GM12892 (cell line): Measurements from ENCODE around the gene ADORA2A.

Experiments used
- DNase-seq: peaks from one replicate; pipeline ENCODE4 v3.0.0; 2011; ENCODE audit not compliant: insufficient read length
- FAIRE-seq: peaks from 2 replicates; lab custom pipeline; 2011; peaks lifted over from hg19 to GRCh38; lab: Jason Lieb, UNC
- POLR2A ChIP-seq: IDR thresholded peaks from 2 replicates; pipeline ENCODE4 v1.6.1; 2011; ENCODE audit warnings: low read depth, low read length, control low read depth
- POLR2AphosphoS5 ChIP-seq: IDR thresholded peaks from 2 replicates; pipeline ENCODE4 v1.6.1; 2011; ENCODE audit warnings: low read depth, low read length, control low read depth
- TAF1 ChIP-seq: IDR thresholded peaks from 2 replicates; pipeline ENCODE4 v1.6.1; 2011; ENCODE audit warnings: low read depth, mild to moderate bottlenecking, control low read depth, low read length, borderline replicate concordance

Gene ADORA2A

DNA sequence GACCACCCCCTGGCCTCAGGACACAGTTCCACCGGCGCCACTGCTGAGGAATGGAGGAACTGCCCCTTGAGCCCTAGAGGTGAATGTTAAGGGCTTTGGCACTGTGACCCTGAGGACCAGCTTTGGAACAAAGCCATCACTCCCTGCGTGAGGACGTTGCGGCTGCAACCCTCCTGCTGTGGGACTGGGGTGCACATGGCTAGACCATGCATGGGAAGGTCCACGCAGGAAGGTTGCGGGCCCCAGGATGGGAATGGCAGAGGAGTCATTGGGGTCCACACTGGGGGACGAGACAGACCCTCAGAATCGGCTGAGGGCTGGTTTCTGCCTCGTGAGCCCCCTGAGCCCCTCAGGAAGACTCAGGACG lies 6.4 kb upstream of the ADORA2A start:
- TF ChIP-seq TAF1 (no peak), POLR2A (no peak), POLR2AphosphoS5 (no peak)
- FAIRE-seq (peak; percentile 14), DNase-seq (no peak)

DNA sequence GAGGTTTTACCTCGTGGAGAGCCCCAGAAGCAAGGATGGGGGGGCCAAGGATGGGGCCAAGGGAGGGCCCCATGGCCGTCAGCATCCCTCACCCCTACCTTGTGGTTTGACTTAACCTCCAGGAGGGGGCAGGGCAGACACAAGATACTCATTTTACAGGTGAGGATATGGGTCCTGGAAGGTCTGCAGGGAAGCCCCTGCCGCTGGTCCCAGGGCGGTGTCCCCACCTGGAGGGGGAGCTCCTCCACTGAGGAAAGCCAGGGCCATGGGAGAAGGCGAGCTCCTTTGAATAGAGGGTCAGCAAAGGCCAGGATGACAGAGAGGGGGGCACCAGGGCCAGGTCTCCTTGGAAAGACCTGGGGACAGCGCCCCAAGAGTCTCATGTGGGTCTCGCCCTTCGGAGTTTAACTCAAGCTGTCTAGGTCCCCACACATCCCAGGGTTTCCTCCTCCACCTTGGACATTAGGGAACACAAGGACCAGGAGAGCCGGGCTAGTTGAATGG lies 5.9 kb upstream of the ADORA2A start:
- DNase-seq (peak; percentile 64), FAIRE-seq (peak; percentile 82)
- no peak for TF ChIP-seq POLR2A
- TF ChIP-seq TAF1 = no peak
- no peak for TF ChIP-seq POLR2AphosphoS5

DNA sequence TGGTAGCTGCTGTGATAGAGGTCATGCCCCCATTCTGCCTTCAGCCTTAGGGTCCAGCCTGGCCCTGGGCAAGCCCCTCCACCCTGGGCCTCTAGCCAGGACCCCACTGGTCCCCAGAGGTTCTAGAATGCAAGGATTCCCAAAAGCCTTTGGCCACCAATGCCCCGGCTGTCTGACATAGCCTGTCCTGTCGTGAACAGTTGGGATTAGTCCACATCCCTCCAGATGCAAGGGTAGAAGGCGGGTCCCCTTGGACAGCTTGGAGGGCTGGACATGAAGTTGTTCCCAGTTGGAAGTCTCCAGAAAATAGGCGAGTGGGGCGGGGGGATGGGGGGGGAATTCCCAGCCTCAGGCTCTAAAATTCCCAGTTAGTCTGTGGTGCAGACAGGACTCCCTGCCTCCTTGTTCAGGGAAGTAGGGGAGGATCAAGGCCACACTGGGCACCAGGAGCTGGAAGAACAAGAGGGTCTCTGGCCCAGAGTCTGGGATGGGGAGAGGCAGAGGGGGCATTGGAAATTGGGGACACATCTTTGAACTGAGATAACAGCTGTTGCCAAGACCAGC lies 5.2 kb upstream of the ADORA2A start:
- DNase-seq = no peak
- FAIRE-seq = no peak
- TF ChIP-seq TAF1 = no peak
- no peak for TF ChIP-seq POLR2AphosphoS5
- TF ChIP-seq POLR2A = no peak

DNA sequence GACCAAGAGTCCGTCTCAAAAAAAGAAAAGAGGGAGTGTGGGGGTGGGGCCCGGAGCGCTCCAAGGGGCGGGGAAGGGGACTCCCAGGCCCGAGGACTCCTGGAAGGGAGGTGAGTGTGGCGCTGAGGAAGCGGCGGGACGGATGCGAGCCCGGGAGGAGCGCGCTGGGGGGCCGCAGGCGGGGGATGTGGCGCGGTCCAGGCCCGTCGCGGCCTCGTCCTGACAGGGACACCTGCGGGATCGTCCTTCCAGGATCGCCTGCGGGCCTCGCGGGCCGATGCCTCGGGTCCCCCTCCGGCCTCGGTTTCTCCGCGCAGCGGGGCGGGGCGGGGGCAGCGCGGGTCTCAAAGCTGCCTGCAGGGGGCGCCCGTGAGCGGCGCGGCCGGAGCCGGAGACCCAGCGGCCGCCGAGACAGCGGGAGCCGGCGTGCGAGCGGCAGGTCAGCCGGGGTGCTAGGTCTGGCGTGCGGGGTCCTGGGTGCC lies 3.8 kb upstream of the ADORA2A start:
- FAIRE-seq (peak; percentile 91), DNase-seq (peak; percentile 95)
- TF ChIP-seq POLR2AphosphoS5 (no peak), POLR2A (no peak), TAF1 (no peak)

DNA sequence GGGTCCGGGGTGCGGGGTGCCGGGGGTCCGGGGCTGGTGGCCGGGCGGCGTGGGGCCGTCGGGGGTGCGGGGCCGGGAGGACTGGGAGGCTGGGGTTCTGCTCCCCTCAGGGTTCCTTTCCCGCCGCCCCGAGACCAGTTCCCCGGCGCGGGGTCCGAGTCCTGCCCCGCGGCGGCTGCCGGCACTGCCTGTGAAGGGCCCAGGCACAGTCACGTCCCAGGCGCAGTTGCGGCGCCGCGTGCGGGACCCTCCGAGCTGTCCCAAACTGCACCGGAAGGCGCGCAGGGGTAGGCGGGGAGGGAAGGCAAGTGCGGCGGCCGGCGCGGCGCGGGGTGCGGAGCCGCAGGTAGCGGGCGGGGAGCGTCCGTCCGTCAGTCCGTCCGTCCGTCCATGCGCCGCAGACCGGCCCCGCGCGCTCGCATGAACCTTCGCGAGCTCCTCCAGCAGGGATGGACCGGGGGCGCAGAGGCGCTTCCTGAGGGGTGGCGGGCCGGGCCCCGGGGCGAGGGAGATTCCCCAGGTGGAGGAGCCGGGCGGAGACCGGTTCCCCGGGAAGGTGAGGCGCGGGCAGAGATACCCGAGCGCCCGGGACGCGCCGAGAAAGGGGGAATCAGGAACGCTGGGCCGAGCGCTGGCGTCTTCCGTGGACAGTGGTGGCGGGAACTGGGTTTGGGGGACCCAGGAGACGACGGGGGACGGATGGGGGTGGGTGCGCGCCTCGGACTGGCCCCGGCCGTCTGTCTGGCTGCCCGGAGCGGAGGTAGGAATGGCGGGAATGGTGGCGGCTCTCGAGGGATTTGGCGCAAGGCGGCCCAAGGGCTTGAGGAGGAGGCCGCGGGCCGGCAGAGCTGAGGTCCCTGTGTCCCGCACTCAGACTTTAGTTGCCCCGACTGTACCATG lies 3.1 kb upstream of the ADORA2A start:
- no peak for TF ChIP-seq POLR2AphosphoS5
- FAIRE-seq (peak; percentile 77), DNase-seq (peak; percentile 54)

DNA sequence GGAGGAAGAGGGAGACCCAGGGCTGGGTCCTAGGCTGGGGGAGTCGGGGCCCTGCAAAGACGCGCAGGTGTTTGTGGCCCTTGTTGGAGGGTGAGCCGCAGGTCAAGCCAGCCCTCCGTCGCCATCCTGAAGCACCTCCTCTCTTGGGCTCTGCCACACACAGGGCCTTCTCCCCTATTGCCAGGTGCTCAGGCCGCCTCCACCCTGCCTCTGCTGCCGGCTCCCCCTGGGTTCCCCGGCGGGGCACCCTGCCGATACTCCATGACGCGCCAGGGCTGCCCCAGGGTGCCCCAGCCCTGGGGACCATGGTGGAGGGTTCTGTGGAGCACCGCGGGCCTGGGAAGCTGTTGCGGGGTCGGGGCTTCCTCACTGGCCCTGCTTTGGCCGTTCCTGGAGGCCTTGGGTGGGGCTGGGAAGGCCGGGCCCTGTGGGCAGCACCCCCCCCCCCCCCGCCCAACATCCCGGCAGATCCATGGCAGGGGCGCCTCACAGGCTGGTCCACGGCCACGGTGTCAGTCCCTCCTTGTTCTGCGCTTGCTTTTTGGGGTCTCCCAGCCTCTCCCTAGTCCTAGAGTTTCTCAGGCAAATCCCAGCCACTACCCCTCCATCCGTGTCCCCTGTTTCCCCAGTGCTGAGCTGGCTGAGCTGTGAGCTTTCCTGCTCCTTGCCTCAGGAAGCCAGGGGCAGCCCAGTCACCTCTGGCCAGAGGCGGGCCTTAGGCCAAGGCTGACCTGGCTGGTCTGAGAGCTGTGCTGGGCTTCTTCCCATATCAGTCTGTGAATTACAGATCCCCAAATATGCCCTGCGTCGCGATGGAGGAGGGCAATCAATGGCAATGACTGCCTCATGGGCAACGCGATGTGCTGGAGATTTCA lies 2.3 kb upstream of the ADORA2A start:
- FAIRE-seq (no peak), DNase-seq (no peak)
- TF ChIP-seq POLR2A (no peak), POLR2AphosphoS5 (no peak), TAF1 (no peak)

DNA sequence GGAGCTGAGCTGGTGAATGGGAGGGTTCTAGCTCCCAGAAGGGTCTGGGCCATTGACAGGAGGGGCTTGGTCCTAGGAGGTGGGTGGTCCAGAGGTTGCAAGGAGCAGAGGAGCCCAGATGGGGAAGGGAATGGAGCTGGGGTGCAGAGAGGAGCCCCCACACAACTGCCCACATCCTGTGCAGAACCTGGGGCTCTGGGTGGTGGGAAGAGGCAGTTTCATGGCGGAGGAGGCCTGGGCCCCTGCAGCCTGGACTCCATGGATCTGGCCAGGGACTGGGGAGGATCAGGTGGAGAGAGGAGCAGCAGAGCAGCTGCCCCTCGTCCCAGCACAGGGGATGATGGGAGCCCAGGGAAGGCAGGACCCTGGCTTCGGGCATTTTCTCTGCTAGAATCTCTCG lies 963 bp upstream of the ADORA2A start:
- TF ChIP-seq TAF1 (no peak), POLR2AphosphoS5 (no peak), POLR2A (no peak)
- DNase-seq (no peak), FAIRE-seq (peak; percentile 62)

DNA sequence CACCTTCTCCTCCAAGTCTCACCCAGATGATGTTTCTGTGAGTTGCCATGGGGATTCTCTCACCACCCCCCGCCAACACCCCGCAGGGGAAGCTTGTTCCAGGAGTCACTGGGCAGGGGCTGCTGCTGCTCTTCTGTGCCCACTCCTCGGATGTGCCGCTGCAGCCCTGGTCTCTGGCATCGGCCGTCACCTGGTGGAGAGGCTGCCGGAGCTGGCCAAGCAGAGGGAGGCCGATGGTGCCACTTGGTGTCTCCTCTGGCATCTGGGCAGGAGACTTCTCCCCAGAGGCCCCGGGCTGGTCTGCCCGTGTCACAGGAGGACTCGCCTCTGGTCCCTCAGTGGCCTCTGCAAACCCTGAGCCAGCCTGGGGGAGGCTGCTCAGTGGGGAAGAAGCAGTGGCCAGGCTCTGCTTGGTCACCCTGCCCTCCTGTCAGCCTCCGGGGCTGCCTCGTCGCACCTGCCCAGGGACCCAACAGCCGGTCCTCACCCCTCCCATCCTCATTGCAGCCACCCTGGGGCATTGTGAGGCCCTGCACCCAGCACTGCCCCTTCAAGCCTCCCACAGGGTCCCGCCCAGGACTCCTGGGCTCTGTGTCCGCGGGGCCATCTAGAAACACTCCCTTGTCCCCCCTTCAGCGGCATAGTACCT lies 424 bp upstream of the ADORA2A start:
- no peak for DNase-seq
- TF ChIP-seq POLR2A (no peak; the same call in 1 of the 2 replicates), POLR2AphosphoS5 (no peak), TAF1 (no peak)
- FAIRE-seq = no peak

DNA sequence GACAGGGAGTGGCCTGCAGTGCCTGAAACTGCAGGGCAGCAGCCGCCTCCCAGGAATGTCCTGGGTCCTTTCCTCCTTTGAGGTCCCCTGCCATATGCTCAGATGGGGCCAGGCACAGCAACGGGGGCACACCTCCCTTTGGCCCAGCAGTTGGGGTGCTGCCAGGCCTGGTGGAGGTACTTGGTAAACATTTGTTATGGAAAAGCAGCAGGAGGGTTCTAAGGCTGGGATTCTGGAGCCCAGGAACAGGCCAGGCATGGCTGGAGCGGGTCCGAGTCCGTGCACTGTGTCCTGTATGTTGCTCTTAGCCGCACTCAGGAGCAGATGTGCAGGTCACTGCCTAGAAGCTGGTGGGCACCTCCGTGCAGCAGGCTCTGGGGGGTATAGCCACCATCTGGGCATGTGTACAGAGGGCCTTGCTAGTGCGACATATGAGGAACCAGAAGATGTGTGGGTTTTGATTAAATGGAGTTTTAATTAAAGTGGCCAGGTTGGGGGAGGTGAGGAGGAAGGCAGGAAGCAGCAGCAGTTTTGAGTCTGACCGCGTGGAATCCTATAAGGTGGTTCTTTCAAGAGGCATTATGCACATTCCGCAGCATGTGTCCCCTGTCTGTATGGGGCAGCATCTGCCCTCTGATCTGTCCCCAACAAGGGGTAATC lies 1.5 kb downstream of the ADORA2A start:
- FAIRE-seq = peak; percentile 54
- TF ChIP-seq TAF1 = no peak
- TF ChIP-seq POLR2AphosphoS5 = no peak
- no peak for TF ChIP-seq POLR2A

DNA sequence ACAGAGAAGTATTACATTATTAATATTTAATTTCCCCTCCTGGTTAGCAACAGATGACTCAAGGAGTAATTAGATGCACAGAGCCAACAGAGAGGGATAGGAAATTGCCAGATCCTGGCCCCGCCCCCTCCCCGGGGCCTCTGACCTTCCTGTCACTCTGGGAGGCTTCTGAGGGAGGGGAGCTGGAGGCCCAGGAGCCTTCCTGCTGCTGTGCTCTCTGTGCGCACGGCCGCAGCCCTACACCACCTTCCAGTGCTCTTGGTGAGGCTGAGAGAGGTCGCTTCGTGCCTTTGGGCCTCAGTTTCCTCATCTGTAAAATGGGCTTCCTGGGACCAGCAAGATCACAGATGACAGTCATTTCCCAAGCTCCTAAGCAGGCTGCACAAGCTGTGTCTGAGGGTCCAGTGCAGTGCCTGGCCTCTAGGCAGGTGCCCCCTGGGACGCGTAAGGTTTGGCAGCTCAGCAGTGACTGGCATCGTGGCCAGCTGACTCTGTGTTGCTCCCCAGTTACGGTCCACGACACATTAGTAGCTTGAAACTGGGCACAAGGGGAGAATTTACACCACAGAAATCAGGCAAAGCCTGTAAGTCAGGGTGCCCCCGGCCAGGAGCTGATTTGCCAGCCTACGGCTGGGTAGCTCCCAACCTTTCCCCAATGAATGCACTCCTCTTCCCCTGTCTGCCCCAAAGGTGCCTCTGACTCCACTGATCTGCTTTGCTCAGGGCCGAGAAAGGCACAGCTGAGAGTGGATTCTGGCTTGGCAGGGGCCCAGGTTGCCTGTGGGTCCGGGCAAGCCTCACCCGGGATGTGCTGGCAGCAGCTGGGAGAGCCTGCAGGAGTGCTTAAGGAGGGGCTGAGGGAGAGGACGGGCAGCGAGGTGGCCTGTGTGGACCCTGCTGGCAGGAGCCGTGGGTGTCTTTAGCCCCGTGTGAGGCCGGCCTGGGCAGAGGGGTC lies 2.3 kb downstream of the ADORA2A start:
- no peak for FAIRE-seq
- no peak for TF ChIP-seq TAF1
- no peak for TF ChIP-seq POLR2AphosphoS5
- no peak for TF ChIP-seq POLR2A
- no peak for DNase-seq

More for the DNA sequence above, 1.5 kb downstream of the ADORA2A start:
- DNase-seq = no peak
